GOT3 (cell line): ENCODE measurements around the gene JMJD1C.

Experiments used
- DNase-seq: peaks from one replicate; lab custom pipeline; 2025; ENCODE audit warnings: mixed read lengths; lab: John Stamatoyannopoulos, UW

The JMJD1C gene

DNA sequence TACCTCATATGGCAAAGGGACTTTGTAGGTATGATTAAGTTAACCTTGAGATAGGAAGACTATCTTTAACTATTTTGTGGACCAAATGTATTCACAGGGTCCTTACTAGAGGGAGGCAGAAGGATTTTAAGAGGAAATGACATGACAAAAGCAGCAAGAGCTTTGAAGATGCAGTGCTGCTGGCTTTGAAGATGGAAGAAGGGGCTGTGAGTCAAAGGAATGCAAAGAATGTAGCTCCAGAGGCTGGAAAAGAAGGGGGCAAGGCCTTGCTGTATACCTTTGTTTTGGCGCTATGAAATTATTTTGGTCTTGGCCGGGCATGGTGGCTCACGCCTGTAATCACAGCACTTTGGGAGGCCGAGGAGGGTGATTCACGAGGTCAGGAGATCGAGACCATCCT is 335.9 kb downstream of the JMJD1C start:
- no peak for DNase-seq

DNA sequence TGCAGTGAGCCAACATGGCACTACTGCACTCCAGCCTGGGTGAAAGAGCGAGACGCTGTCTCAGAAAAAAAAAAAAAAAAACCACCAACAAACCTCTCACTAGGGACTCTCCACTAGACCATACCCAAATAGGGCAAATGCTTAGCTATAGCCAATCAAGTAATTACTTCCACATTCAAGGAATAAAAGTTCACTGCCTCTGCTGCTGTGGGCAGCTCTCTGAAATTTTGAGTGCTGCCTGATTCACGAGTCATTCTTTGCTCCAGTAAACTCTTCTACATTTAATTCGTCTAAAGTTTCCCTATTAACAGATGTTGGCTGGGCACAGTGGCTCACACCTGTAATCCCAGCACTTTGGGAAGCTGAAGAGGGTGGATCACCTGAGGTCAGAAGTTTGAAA is 337.3 kb downstream of the JMJD1C start:
- DNase-seq: no peak

DNA sequence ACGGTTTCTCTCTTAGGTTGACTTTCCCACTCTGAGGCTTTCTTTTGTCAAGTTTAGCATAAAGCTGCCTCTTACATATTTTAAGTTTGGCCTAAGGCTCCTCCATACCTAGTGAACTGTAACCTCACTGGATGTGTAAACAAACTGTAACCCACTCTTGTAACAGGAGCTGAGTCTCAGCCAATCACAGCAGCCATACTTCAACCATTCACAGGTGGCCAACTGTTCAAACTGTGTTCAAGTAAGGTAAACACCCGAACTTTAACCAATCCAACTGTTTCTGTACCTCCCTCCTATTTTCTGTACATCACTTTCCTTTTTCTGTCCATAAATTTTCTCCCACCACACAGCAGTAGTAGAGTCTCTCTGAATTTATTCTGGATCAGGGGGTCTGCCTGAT is 340.3 kb downstream of the JMJD1C start:
- DNase-seq: no peak

DNA sequence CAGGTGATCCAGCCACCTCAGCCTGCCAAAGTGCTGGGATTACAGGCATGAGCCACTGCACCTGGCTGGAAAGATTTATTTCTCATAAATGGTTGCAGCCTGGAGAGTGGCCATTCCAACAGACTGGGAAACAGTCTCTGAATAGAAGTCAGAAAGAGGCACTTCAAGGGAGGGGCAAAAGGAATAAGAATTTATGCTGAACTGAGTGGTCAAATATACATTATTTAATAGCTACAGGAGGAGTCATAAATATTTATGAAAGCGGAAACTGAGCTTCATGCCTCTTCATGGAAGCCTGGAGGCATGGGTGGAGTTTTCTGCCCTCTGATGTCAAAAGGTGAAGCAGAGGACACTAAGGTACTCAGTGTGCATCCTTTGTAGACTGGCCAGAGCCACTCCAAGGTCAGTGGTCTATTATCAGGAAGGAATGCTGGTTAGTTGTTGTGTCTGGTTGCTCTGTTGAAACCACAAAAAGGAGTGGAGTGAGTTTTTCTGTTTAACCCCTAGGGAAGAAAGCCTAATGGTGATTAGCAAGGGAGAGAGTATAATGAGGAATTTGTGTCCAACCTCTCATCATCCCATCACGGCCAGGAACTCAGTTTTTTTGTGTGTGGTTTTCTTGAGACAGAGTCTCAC is 341.9 kb downstream of the JMJD1C start:
- no peak for DNase-seq

DNA sequence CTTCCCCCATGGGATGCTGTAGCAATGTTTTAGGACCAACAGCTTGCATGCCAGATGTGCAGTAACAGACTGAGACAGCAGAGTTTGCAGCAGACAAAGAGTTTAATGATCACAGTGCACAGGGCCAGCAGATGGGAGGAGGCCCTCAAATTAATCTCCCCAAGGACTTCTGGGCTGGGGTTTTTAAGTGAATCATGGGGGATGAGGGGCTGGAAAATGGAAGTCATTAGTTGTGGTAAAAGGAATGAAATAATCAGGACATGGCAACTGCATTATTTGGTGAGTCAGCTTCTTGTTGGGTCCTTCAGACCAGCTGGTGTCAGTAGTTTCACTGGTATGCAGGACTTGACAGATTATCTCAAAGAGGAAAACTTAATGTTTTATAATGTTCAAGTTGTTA is 345.2 kb downstream of the JMJD1C start:
- DNase-seq: peak; percentile 45

DNA sequence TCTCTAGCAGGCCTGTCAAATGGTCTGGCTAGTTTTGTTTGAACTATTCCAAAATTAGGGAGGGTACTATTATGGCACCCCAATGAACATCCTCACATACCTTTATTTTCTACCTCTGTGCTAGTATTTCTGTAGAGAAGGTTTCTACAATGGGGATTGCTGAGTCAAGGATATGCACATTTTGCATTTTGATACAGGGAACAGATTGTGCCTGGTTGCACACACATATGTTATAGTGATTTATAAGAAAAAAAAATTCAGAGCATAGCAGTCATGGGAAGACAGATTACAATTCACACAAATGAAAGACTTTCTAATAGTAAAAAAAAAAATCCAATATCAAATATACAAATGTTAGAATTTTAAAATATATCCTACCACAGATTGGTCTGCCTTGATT is 346.7 kb downstream of the JMJD1C start:
- no peak for DNase-seq
